Liver (tissue), 9 donors: ENCODE data around the gene PLCE1. TPM values are rescaled to one million over a fixed set of nuclear protein-coding genes. Genes with fewer than 3 reads are reported as not detected.

Source experiments
- DNase-seq: peaks from one replicate; pipeline ENCODE4 v3.0.0-alpha.2; 2017; ENCODE audit warnings: low spot score
- H3K27ac ChIP-seq, 2 donors: one replicate each; pipeline ENCODE4 v1.7.0; 2013; ENCODE audit warnings: inconsistent platforms in 2 of 2, low read length in 2 of 2, control low read depth in 1 of 2, low read depth in 1 of 2, mild to moderate bottlenecking in 1 of 2
- H3K27me3 ChIP-seq, 4 donors: one replicate each; pipeline versions ENCODE4 v1.6.1 to v1.7.0; 2013; ENCODE audit warnings: low read length in 3 of 4, inconsistent platforms in 1 of 4, mild to moderate bottlenecking in 1 of 4, moderate library complexity in 1 of 4; ENCODE audit not compliant: control insufficient read depth in 4 of 4, insufficient read depth in 4 of 4
- H3K36me3 ChIP-seq, 4 donors: one replicate each; pipeline versions ENCODE4 v1.6.1 to v1.7.0; 2013; ENCODE audit warnings: low read length in 3 of 4, mild to moderate bottlenecking in 3 of 4, low read depth in 1 of 4, moderate library complexity in 1 of 4; ENCODE audit not compliant: control insufficient read depth in 4 of 4, insufficient read depth in 3 of 4
- H3K4me1 ChIP-seq, 4 donors: one replicate each; pipeline versions ENCODE4 v1.6.1 to v1.7.0; 2013; ENCODE audit warnings: low read length in 3 of 4, mild to moderate bottlenecking in 3 of 4, moderate library complexity in 1 of 4; ENCODE audit not compliant: control insufficient read depth in 4 of 4, insufficient read depth in 4 of 4
- H3K4me3 ChIP-seq, 3 donors: one replicate each; pipeline versions ENCODE4 v1.6.1 to v1.7.0; 2013; ENCODE audit warnings: low read length in 3 of 3, control low read depth in 1 of 3, low read depth in 1 of 3, mild to moderate bottlenecking in 1 of 3
- H3K9ac ChIP-seq, 2 donors: one replicate each; pipeline ENCODE4 v1.7.0; 2013; ENCODE audit warnings: low read length in 2 of 2, mild to moderate bottlenecking in 2 of 2, moderate library complexity in 2 of 2, control low read depth in 1 of 2, low read depth in 1 of 2
- H3K9me3 ChIP-seq, 4 donors: one replicate each; pipeline versions ENCODE4 v1.6.1 to v1.7.0; 2013; ENCODE audit warnings: low read length in 3 of 4; ENCODE audit not compliant: control insufficient read depth in 4 of 4
- CTCF ChIP-seq: fragments of 150-350 bp; IDR thresholded peaks from 2 replicates; pipeline ENCODE4 v1.5.1; 2017; ENCODE audit warnings: improper control_type of control experiment, low read depth, low read length; ENCODE audit not compliant: missing input control
- FOXA1 ChIP-seq: IDR thresholded peaks from 2 replicates; pipeline ENCODE4 v1.6.1; 2016; ENCODE audit warnings: antibody characterized with exemption
- HNF4A ChIP-seq, 2 donors: conservative IDR thresholded peaks; 2 replicates each; pipeline ENCODE4 v1.6.1; 2016; ENCODE audit warnings: antibody characterized with exemption in 2 of 2, mild to moderate bottlenecking in 2 of 2
- JUND ChIP-seq, 2 donors: IDR thresholded peaks; 2 replicates each; pipeline ENCODE4 v1.6.1; 2016; ENCODE audit warnings: antibody characterized with exemption in 2 of 2
- MAX ChIP-seq: IDR thresholded peaks from 2 replicates; pipeline ENCODE4 v1.6.1; 2016; ENCODE audit warnings: antibody characterized with exemption
- NR2F2 ChIP-seq: IDR thresholded peaks from 2 replicates; pipeline ENCODE4 v1.6.1; 2016; ENCODE audit warnings: antibody characterized with exemption
- RAD21 ChIP-seq, 2 donors: IDR thresholded peaks; 2 replicates each; pipeline ENCODE4 v1.6.1; 2016; ENCODE audit warnings: antibody characterized with exemption in 2 of 2, mild to moderate bottlenecking in 2 of 2
- REST ChIP-seq: IDR thresholded peaks from 2 replicates; pipeline ENCODE4 v1.6.1; 2016; ENCODE audit warnings: antibody characterized with exemption, mild to moderate bottlenecking
- RXRA ChIP-seq, 2 donors: IDR thresholded peaks; 2 replicates each; pipeline ENCODE4 v1.6.1; 2017 to 2018; ENCODE audit warnings: antibody characterized with exemption in 2 of 2, mild to moderate bottlenecking in 1 of 2
- SP1 ChIP-seq: IDR thresholded peaks from 2 replicates; pipeline ENCODE4 v1.6.1; 2018; ENCODE audit warnings: antibody characterized with exemption, mild to moderate bottlenecking
- TAF1 ChIP-seq: conservative IDR thresholded peaks from 2 replicates; pipeline ENCODE4 v1.6.1; 2016; ENCODE audit warnings: antibody characterized with exemption, mild to moderate bottlenecking
- YY1 ChIP-seq: IDR thresholded peaks from 2 replicates; pipeline ENCODE4 v1.6.1; 2016; ENCODE audit warnings: antibody characterized with exemption, mild to moderate bottlenecking
- ZBTB33 ChIP-seq: IDR thresholded peaks from 2 replicates; pipeline ENCODE4 v1.6.1; 2016; ENCODE audit warnings: antibody characterized with exemption
- WGBS: extraction: QIAGEN DNeasy Blood & Tissue Kit; methylation state at CpG from one replicate; pipeline ENCODE4 v1.1.7; 2013; 5-methylcytosine and 5-hydroxymethylcytosine counted together
- polyA plus RNA-seq, 2 donors: library from polyadenylated mRNA; stranded (reverse) in 1 of 2; unstranded in 1 of 2; fragments of 200-250 nt in 1 of 2; fragments of >200 nt in 1 of 2; fragmentation: Nextera tagmentation in 1 of 2; extraction: Ambion mirVana in 1 of 2; gene quantifications; one replicate each; pipeline versions ENCODE4 v1.2.1 to v1.2.3, GENCODE V29; 2013 to 2015
- total RNA-seq, 2 donors: library from RNA; depleted of rRNA; stranded (reverse); fragments of >200 nt; gene quantifications; one replicate each; pipeline ENCODE4 v1.2.3, GENCODE V29; 2014
- donor health status: healthy.
- donor health status: healthy.
- donor health status: healthy.
- donor health status: healthy.
- donor health status: healthy.

Gene PLCE1
- total and polyA plus RNA-seq, 4 donors = 0.23 to 0.75 (median 0.39) TPM

GRCh38 chr10:93991596-93992284, 2.0 kb upstream of the PLCE1 start:
- peaks cover 3 to 12% (median 8%) of the 10 kb centered on the region in 4 donors for H3K4me1 ChIP-seq
- H3K4me3 ChIP-seq = no peak overlapping the region
- peaks cover 0 to 2% (median 0%) of the 10 kb centered on the region in 4 donors for H3K9me3 ChIP-seq
- 27% methylated on average over 8 of the region's 8 CpGs for WGBS
- peaks cover 0 to 17% (median 3%) of the 10 kb centered on the region in 4 donors for H3K27me3 ChIP-seq
- H3K27ac ChIP-seq = no peak overlapping the region
- DNase-seq = no peak
- no peaks in the 10 kb centered on the region for H3K36me3 ChIP-seq
- peak; percentile 48 to 50 for TF ChIP-seq JUND (IDR thresholded peaks at IDR 0.05)
- TF ChIP-seq TAF1 = no peak
- no peak for TF ChIP-seq YY1
- TF ChIP-seq RXRA (IDR thresholded peaks at IDR 0.05) = no peak
- TF ChIP-seq HNF4A (conservative IDR thresholded peaks at IDR 0.05) = no peak
- no peak for TF ChIP-seq RAD21 (IDR thresholded peaks at IDR 0.05)
- H3K9ac ChIP-seq = no peak overlapping the region

- no peak for DNase-seq
- H3K9me3 ChIP-seq = peaks cover 0 to 2% (median 0%) of the 10 kb centered on the region in 4 donors
- TF ChIP-seq REST (no peak), RXRA (IDR thresholded peaks at IDR 0.05) (no peak), CTCF (no peak), YY1 (no peak), FOXA1 (no peak), HNF4A (conservative IDR thresholded peaks at IDR 0.05) (no peak), ZBTB33 (no peak), MAX (no peak), RAD21 (IDR thresholded peaks at IDR 0.05) (no peak), SP1 (no peak), NR2F2 (no peak), JUND (IDR thresholded peaks at IDR 0.05) (no peak)
- 79% methylated on average over 2 of the region's 2 CpGs for WGBS
- peaks cover 0 to 17% (median 3%) of the 10 kb centered on the region in 4 donors for H3K27me3 ChIP-seq
- no peaks in the 10 kb centered on the region for H3K36me3 ChIP-seq
- H3K9ac ChIP-seq = no peak overlapping the region
- H3K4me1 ChIP-seq = peaks cover 3 to 12% (median 8%) of the 10 kb centered on the region in 4 donors
- no peak overlapping the region for H3K27ac ChIP-seq
- no peak overlapping the region for H3K4me3 ChIP-seq
These were observed 1.2 kb upstream of the PLCE1 start for GRCh38 chr10:93992400-93993030.
